ENCODE results near the gene CCDC117. TPM values are rescaled to one million over a fixed set of nuclear protein-coding genes. Genes with fewer than 3 reads are reported as not detected.

Gene CCDC117
- total RNA-seq, 1 donor from 2014 or later, result 19.1 TPM

- no peak for TF ChIP-seq CTCF (IDR thresholded peaks at IDR 0.05; ENCODE audit: insufficient read depth, low read length, poor library complexity, severe bottlenecking)
- DNase-seq (ENCODE audit: low read depth), result no peak
- no peaks in the 10 kb centered on the region for H3K36me3 ChIP-seq (ENCODE audit: control insufficient read depth, insufficient read depth, low read length)
- H3K4me3 ChIP-seq (ENCODE audit: low read depth, low read length), result no peak overlapping the region
- no peaks in the 10 kb centered on the region for H3K27me3 ChIP-seq (ENCODE audit: control insufficient read depth, insufficient read depth, low read length)
Measured at GRCh38 chr22:28768701-28769393, 3.6 kb upstream of the CCDC117 start.

GRCh38 chr22:28769394-28770085 lies 3.0 kb upstream of the CCDC117 start:
- Histone ChIP-seq H3K4me3 (ENCODE audit: low read depth, low read length) (no peak overlapping the region), H3K27me3 (ENCODE audit: control insufficient read depth, insufficient read depth, low read length) (no peaks in the 10 kb centered on the region), H3K36me3 (ENCODE audit: control insufficient read depth, insufficient read depth, low read length) (peaks cover 2% of the 10 kb centered on the region)
- no peak for DNase-seq (ENCODE audit: low read depth)
- no peak for TF ChIP-seq CTCF (IDR thresholded peaks at IDR 0.05; ENCODE audit: insufficient read depth, low read length, poor library complexity, severe bottlenecking)

GRCh38 chr22:28771195-28771791 lies 1.2 kb upstream of the CCDC117 start:
- peaks cover 2% of the 10 kb centered on the region for H3K36me3 ChIP-seq (ENCODE audit: control insufficient read depth, insufficient read depth, low read length)
- no peak for TF ChIP-seq CTCF (IDR thresholded peaks at IDR 0.05; ENCODE audit: insufficient read depth, low read length, poor library complexity, severe bottlenecking)
- no peak for DNase-seq (ENCODE audit: low read depth)
- H3K27me3 ChIP-seq (ENCODE audit: control insufficient read depth, insufficient read depth, low read length), result no peaks in the 10 kb centered on the region
- no peak overlapping the region for H3K4me3 ChIP-seq (ENCODE audit: low read depth, low read length)

GRCh38 chr22:28773461-28773867 lies 969 bp downstream of the CCDC117 start:
- TF ChIP-seq CTCF (IDR thresholded peaks at IDR 0.05; ENCODE audit: insufficient read depth, low read length, poor library complexity, severe bottlenecking), result no peak
- DNase-seq (ENCODE audit: low read depth), result no peak
- H3K4me3 ChIP-seq (ENCODE audit: low read depth, low read length), result peak overlapping the region; percentile 85
- H3K27me3 ChIP-seq (ENCODE audit: control insufficient read depth, insufficient read depth, low read length), result no peaks in the 10 kb centered on the region
- peaks cover 2% of the 10 kb centered on the region for H3K36me3 ChIP-seq (ENCODE audit: control insufficient read depth, insufficient read depth, low read length)

GRCh38 chr22:28774378-28774777 lies 1.9 kb downstream of the CCDC117 start:
- no peak for DNase-seq (ENCODE audit: low read depth)
- no peak for TF ChIP-seq CTCF (IDR thresholded peaks at IDR 0.05; ENCODE audit: insufficient read depth, low read length, poor library complexity, severe bottlenecking)
- no peak overlapping the region for H3K4me3 ChIP-seq (ENCODE audit: low read depth, low read length)
- peaks cover 2% of the 10 kb centered on the region for H3K36me3 ChIP-seq (ENCODE audit: control insufficient read depth, insufficient read depth, low read length)
- no peaks in the 10 kb centered on the region for H3K27me3 ChIP-seq (ENCODE audit: control insufficient read depth, insufficient read depth, low read length)

Measured in kidney epithelial cell (primary cell).